ENCODE results near the gene SLC16A11. TPM values are rescaled to one million over a fixed set of nuclear protein-coding genes. Genes with fewer than 3 reads are reported as not detected.

SLC16A11 gene
- total and polyA plus RNA-seq, 2 of the 4 experiments (the other 2 are of a cell fraction): not detected

- ChIA-PET POLR2A (ENCODE audit: unreplicated experiment) (no interaction called here), CTCF (no interaction called here)
- no peak overlapping the region for H3K4me3 ChIP-seq (ENCODE audit: insufficient read depth, low read depth, low read length)
- no peak overlapping the region for H2BK120ac ChIP-seq (ENCODE audit: low read depth, low read length)
- ATAC-seq (ENCODE audit: low read depth) (no peak), DNase-seq (peak; percentile 69)
- dilution Hi-C loops (cut with HindIII; ENCODE audit: low sequenced_read_pairs, unreplicated experiment) (no loop called here), intact Hi-C loops (cut with micrococcal nuclease) (no loop called here), in situ Hi-C loops (cut with MboI; ENCODE audit: low sequenced_read_pairs) (loop anchor here (25.0 kb wide), 1 partner anchor 477 kb away; the partner anchor contains the start of gene TNFSF12)
- no peak overlapping the region for H3K56ac ChIP-seq (ENCODE audit: extremely low read depth, insufficient read depth, low read length)
- no peak overlapping the region for H3K18ac ChIP-seq (ENCODE audit: low read depth, low read length)
- no peak overlapping the region for H3K4me2 ChIP-seq (ENCODE audit: low read depth, low read length)
- no peaks in the 10 kb centered on the region for H3K9me3 ChIP-seq (ENCODE audit: control insufficient read depth, insufficient read depth, low read length)
- H3K4me1 ChIP-seq (ENCODE audit: control insufficient read depth, insufficient read depth, low read length): 0 out of 2 replicates have a peak, but pooled peaks cover 2% of the 10 kb centered on the region
- no peaks in the 10 kb centered on the region for H3K79me1 ChIP-seq (ENCODE audit: low read depth in 1 of 2, low read length in 2 of 2)
- no peak overlapping the region for H2AK5ac ChIP-seq (ENCODE audit: low read depth, low read length)
- no peak for TF ChIP-seq CTCF (conservative IDR thresholded peaks at IDR 0.05; ENCODE audit: low read depth, low read length)
- TF ChIP-seq, protein P1, sequence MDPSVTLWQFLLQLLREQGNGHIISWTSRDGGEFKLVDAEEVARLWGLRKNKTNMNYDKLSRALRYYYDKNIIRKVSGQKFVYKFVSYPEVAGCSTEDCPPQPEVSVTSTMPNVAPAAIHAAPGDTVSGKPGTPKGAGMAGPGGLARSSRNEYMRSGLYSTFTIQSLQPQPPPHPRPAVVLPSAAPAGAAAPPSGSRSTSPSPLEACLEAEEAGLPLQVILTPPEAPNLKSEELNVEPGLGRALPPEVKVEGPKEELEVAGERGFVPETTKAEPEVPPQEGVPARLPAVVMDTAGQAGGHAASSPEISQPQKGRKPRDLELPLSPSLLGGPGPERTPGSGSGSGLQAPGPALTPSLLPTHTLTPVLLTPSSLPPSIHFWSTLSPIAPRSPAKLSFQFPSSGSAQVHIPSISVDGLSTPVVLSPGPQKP (IDR thresholded peaks at IDR 0.05; ENCODE audit: borderline replicate concordance, low read depth, low read length): no peak
- TF ChIP-seq MAFK (IDR thresholded peaks at IDR 0.05; ENCODE audit: low read depth, low read length): no peak
- peak; percentile 67 for TF ChIP-seq FOS (IDR thresholded peaks at IDR 0.05; ENCODE audit: low read depth, low read length)
- no peak for TF ChIP-seq CEBPB (IDR thresholded peaks at IDR 0.05; ENCODE audit: low read depth, low read length)
- TF ChIP-seq POLR2A (IDR thresholded peaks at IDR 0.05; ENCODE audit: low read depth, low read length): no peak
- TF ChIP-seq MXI1 (IDR thresholded peaks at IDR 0.05; ENCODE audit: borderline replicate concordance, low read depth, low read length): no peak
- no TSS peak for BruUV-seq (replicated peaks)
- H4K91ac ChIP-seq (ENCODE audit: insufficient read depth, low read depth, low read length): no peak overlapping the region
- no CpG with 5 or more reads among the region's 6 CpGs for WGBS, 2 experiments (ENCODE audit: extremely low coverage in 2 of 2, insufficient read length in 1 of 2)
- H2BK5ac ChIP-seq (ENCODE audit: low read depth, low read length, poor library complexity, severe bottlenecking): no peak overlapping the region
- no peak overlapping the region for H3K4ac ChIP-seq (ENCODE audit: low read depth, low read length)
- no peaks in the 10 kb centered on the region for H4K20me1 ChIP-seq (ENCODE audit: insufficient read depth, low read length)
- peaks cover 12% of the 10 kb centered on the region for H3K27me3 ChIP-seq (ENCODE audit: control insufficient read depth, insufficient read depth, low read length)
- H2AK9ac ChIP-seq (replicated peaks; ENCODE audit: low read depth, low read length, poor library complexity): no peak overlapping the region
- no peaks in the 10 kb centered on the region for H3K36me3 ChIP-seq (ENCODE audit: control insufficient read depth, insufficient read depth, low read length)
- no peak overlapping the region for H2AFZ ChIP-seq (replicated peaks; ENCODE audit: low read length, poor library complexity)
- no peak overlapping the region for H3K27ac ChIP-seq (ENCODE audit: insufficient read depth, low read length)
- no peak overlapping the region for H3K9ac ChIP-seq (ENCODE audit: low read depth, low read length)
- no peak overlapping the region for H2BK15ac ChIP-seq (ENCODE audit: low read depth, low read length)
- no peak overlapping the region for H4K5ac ChIP-seq (ENCODE audit: low read depth, low read length)
- no peak overlapping the region for H3K23ac ChIP-seq (ENCODE audit: low read depth, low read length)
- no peak overlapping the region for H3K14ac ChIP-seq (replicated peaks; ENCODE audit: low read depth, low read length)
- no peaks in the 10 kb centered on the region for H3K9me1 ChIP-seq (ENCODE audit: insufficient read depth, low read length)
- H4K8ac ChIP-seq (ENCODE audit: low read depth in 2 of 2, low read length in 2 of 2): no peak overlapping the region
- H2BK20ac ChIP-seq (ENCODE audit: low read depth, low read length): no peak overlapping the region
Observed at GRCh38 chr17:7060165-7060891, 16.4 kb upstream of the SLC16A11 start.

Data from IMR-90 (cell line).